HepG2 (cell line): Measurements from ENCODE around the gene AJM1. TPM values are rescaled to one million over a fixed set of nuclear protein-coding genes. Genes with fewer than 3 reads are reported as not detected.

ENCODE experiments used
- BRD4 ChIP-seq: sonication (generic); formaldehyde crosslinking; IDR thresholded peaks from 2 replicates; pipeline ENCODE4 v1.4.0; 2020; ENCODE audit warnings: missing genetic modification reagents
- CSRNP2 ChIP-seq: sonication (generic); formaldehyde crosslinking; conservative IDR thresholded peaks from 2 replicates; pipeline ENCODE4 v1.8.0; 2022; ENCODE audit warnings: low read depth, missing genetic modification reagents
- DBP ChIP-seq: sonication (generic); formaldehyde crosslinking; IDR thresholded peaks from 2 replicates; pipeline ENCODE4 v1.4.0; 2020; ENCODE audit warnings: missing genetic modification reagents; ENCODE audit errors: not compliant biosample characterization
- FOSL2 ChIP-seq: sonication (generic); formaldehyde crosslinking; IDR thresholded peaks from 2 replicates; pipeline ENCODE4 v1.4.0; 2020; ENCODE audit warnings: missing genetic modification reagents
- FOXP4 ChIP-seq: sonication (generic); formaldehyde crosslinking; IDR thresholded peaks from 2 replicates; pipeline ENCODE4 v1.4.0; 2020; ENCODE audit warnings: missing genetic modification reagents
- IRF9 ChIP-seq: sonication (generic); formaldehyde crosslinking; IDR thresholded peaks from 2 replicates; pipeline ENCODE4 v1.8.0; 2022; ENCODE audit warnings: missing genetic modification reagents, mild to moderate bottlenecking, borderline replicate concordance
- MXD4 ChIP-seq: IDR thresholded peaks from 2 replicates; pipeline ENCODE4 v1.6.1; 2016; ENCODE audit warnings: mild to moderate bottlenecking, missing biosample characterization, missing genetic modification reagents
- MYC ChIP-seq: sonication (generic); formaldehyde crosslinking; IDR thresholded peaks from 2 replicates; pipeline ENCODE4 v1.9.0; 2021; ENCODE audit warnings: missing genetic modification reagents, borderline replicate concordance
- PAF1 ChIP-seq: IDR thresholded peaks from 2 replicates; pipeline ENCODE4 v1.6.1; 2016; ENCODE audit warnings: missing genetic modification reagents, missing compliant biosample characterization
- REST ChIP-seq, 2 experiments: IDR thresholded peaks; 2 replicates each; pipeline ENCODE4 v1.6.1; 2011 to 2012; ENCODE audit warnings: low read length in 2 of 2, borderline replicate concordance in 1 of 2, low read depth in 1 of 2, mild to moderate bottlenecking in 1 of 2, moderate library complexity in 1 of 2
- TFE3 ChIP-seq: IDR thresholded peaks from 2 replicates; pipeline ENCODE4 v1.6.1; 2016
- ZFP90 ChIP-seq: sonication (generic); formaldehyde crosslinking; IDR thresholded peaks from 2 replicates; pipeline ENCODE4 v1.8.0; 2022; ENCODE audit warnings: missing genetic modification reagents, mild to moderate bottlenecking, inconsistent platforms, borderline replicate concordance
- ZNF354B ChIP-seq: sonication (generic); formaldehyde crosslinking; IDR thresholded peaks from 2 replicates; pipeline ENCODE4 v1.8.0; 2022; ENCODE audit warnings: mild to moderate bottlenecking, missing genetic modification reagents
- ZNF501 ChIP-seq: sonication (generic); formaldehyde crosslinking; IDR thresholded peaks from 2 replicates; pipeline ENCODE4 v1.5.1; 2020; ENCODE audit warnings: mild to moderate bottlenecking, moderate library complexity, missing genetic modification reagents
- ZNF569 ChIP-seq: sonication (generic); formaldehyde crosslinking; IDR thresholded peaks from 2 replicates; pipeline ENCODE4 v1.5.0; 2020; ENCODE audit warnings: mild to moderate bottlenecking, missing genetic modification reagents, moderate library complexity, borderline replicate concordance
- ZNF605 ChIP-seq: sonication (generic); formaldehyde crosslinking; IDR thresholded peaks from 2 replicates; pipeline ENCODE4 v1.8.0; 2022; ENCODE audit warnings: mild to moderate bottlenecking, missing genetic modification reagents
- ZSCAN20 ChIP-seq: sonication (generic); formaldehyde crosslinking; IDR thresholded peaks from 2 replicates; pipeline ENCODE4 v1.4.0; 2020; ENCODE audit warnings: missing genetic modification reagents, mild to moderate bottlenecking, borderline replicate concordance
- polyA plus RNA-seq, 8 experiments: library from polyadenylated mRNA; depleted of rRNA in 3 of 8; stranded (reverse) in 7 of 8; unstranded in 1 of 8; fragments of >200 nt; fragmentation: Illumina TruSeq in 4 of 8; extraction: Trizol in 4 of 8; gene quantifications; 2 replicates each; pipeline versions ENCODE4 v1.2.1 to v1.2.3, GENCODE V29; 2011 to 2016; ENCODE audit warnings: low read depth in 4 of 8, missing spikeins in 1 of 8, mixed read lengths in 1 of 8; ENCODE audit not compliant: insufficient read depth in 1 of 8
- total RNA-seq, 5 experiments: library from RNA; depleted of rRNA; stranded (reverse); fragments of >200 nt; fragmentation: Illumina TruSeq; extraction: Trizol; gene quantifications; 2 replicates each; pipeline ENCODE4 v1.2.3, GENCODE V29; 2016; ENCODE audit warnings: low read depth in 1 of 5

AJM1 gene
- total and polyA plus RNA-seq, 2 of the 13 experiments (the other 11 are each of a cell fraction or from before 2014, with no cell fraction given), result 1.1 to 1.2 TPM

- TF ChIP-seq DBP (CRISPR knock-in tag) (no peak), FOSL2 (CRISPR knock-in tag) (peak; percentile 26; the same call in 1 of the 2 replicates), ZNF569 (CRISPR knock-in tag) (peak; percentile 91; the same call in 1 of the 2 replicates), ZNF605 (peak; percentile 37; the same call in 1 of the 2 replicates), MXD4 (peak; percentile 62; the same call in 1 of the 2 replicates), PAF1 (CRISPR knock-in tag) (0 out of 2 replicates have a peak, but pooled peaks have one; percentile 27), FOXP4 (peak; percentile 90), MYC (CRISPR knock-in tag) (peak; percentile 83), IRF9 (CRISPR knock-in tag) (peak; percentile 64; the same call in 1 of the 2 replicates), TFE3 (peak; percentile 62), CSRNP2 (CRISPR knock-in tag) (no peak), REST (IDR thresholded peaks at IDR 0.05; ENCODE audit: borderline replicate concordance in 1 of 2, low read depth in 1 of 2, low read length in 2 of 2) (no peak), ZNF354B (CRISPR knock-in tag) (no peak), ZFP90 (CRISPR knock-in tag) (peak; percentile 84; the same call in 1 of the 2 replicates), ZSCAN20 (CRISPR knock-in tag) (no peak), BRD4 (peak; percentile 78), ZNF501 (CRISPR knock-in tag) (peak; percentile 83)
These were observed 43.0 kb upstream of the AJM1 start (continued) for GRCh38 chr9:136799079-136799853.
